Osteoblast (primary cell): Measurements from ENCODE around the gene SANBR. TPM values are rescaled to one million over a fixed set of nuclear protein-coding genes. Genes with fewer than 3 reads are reported as not detected.

ENCODE experiments used
- DNase-seq: peaks from one replicate; pipeline ENCODE4 v3.0.0; 2011; ENCODE audit warnings: low spot score, mixed read lengths; ENCODE audit not compliant: insufficient read length; ENCODE audit errors: missing footprints
- H2AFZ ChIP-seq: 2 replicates; pipeline ENCODE4 v1.6.0; 2011; ENCODE audit warnings: mild to moderate bottlenecking, low read length
- H3K27ac ChIP-seq: 2 replicates; pipeline ENCODE4 v1.5.1; 2011; ENCODE audit warnings: mild to moderate bottlenecking, low read depth, low read length, moderate library complexity
- H3K27me3 ChIP-seq: 2 replicates; pipeline ENCODE4 v1.6.0; 2012; ENCODE audit warnings: mild to moderate bottlenecking, control low read depth, inconsistent platforms, low read length, moderate library complexity; ENCODE audit not compliant: insufficient read depth
- H3K36me3 ChIP-seq: 2 replicates; pipeline ENCODE4 v1.5.1; 2011; ENCODE audit warnings: mild to moderate bottlenecking, low read length, control low read depth, moderate library complexity; ENCODE audit not compliant: insufficient read depth
- H3K4me1 ChIP-seq: 2 replicates; pipeline ENCODE4 v1.5.1; 2011; ENCODE audit warnings: mild to moderate bottlenecking, low read length, control low read depth, moderate library complexity; ENCODE audit not compliant: insufficient read depth
- H3K4me2 ChIP-seq: 2 replicates; pipeline ENCODE4 v1.6.0; 2011; ENCODE audit warnings: mild to moderate bottlenecking, low read length; ENCODE audit not compliant: insufficient read depth
- H3K4me3 ChIP-seq: fragments of 200-600 bp; sonication (generic); 3 replicates; pipeline ENCODE4 v1.5.1; 2012; ENCODE audit warnings: mild to moderate bottlenecking, low read length, inconsistent platforms; ENCODE audit not compliant: insufficient read depth
- H3K79me2 ChIP-seq: 2 replicates; pipeline ENCODE4 v1.6.0; 2012; ENCODE audit warnings: mild to moderate bottlenecking, low read length, control low read depth, inconsistent platforms; ENCODE audit not compliant: insufficient read depth
- H3K9me3 ChIP-seq: 2 replicates; pipeline ENCODE4 v1.5.1; 2011; ENCODE audit warnings: low read depth, low read length, control low read depth
- H4K20me1 ChIP-seq: 2 replicates; pipeline ENCODE4 v1.6.0; 2012; ENCODE audit warnings: mild to moderate bottlenecking, low read length, control low read depth; ENCODE audit not compliant: insufficient read depth
- total RNA-seq: library from RNA; depleted of rRNA; stranded (reverse); fragments of >200 nt; gene quantifications from 2 replicates; pipeline ENCODE4 v1.2.3, GENCODE V29; 2012
- TF ChIP-seq, protein P1 (sequence below): IDR thresholded peaks from 2 replicates; pipeline ENCODE4 v1.5.1; 2011; ENCODE audit warnings: mild to moderate bottlenecking, low read depth, low read length, moderate library complexity; ENCODE audit errors: extremely low read depth

SANBR gene
- total RNA-seq, 1 donor = 17.0 TPM

DNA sequence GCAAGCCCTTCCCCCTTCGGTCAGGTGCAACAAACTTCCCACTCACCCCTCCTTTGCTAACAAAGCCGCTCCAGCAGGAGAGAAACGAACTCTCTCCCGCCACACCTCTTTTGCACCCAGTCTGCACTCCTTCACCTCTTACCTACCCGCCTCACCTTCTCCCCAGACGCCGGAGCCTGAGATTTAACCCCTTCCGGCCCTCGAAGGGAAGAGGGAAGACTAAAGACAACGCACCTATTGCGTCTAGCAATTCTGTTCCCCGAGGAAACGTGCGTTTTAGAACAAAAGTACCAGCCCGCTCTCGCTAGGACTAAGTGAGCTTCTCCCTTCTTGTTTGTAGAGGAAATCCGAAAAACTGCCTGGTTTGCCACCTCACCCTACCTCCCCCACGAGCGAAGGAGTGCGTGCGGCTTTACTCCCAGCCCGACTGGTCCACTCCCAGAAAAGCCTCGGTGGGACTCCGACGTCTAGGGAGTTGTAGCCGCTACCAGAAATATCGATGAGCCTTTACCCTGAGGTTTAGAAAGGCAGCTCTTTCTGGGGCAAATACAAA, 48.6 kb upstream of the SANBR start:
- Histone ChIP-seq H3K4me3 (peak overlapping the region; percentile 81), H3K27ac (peak overlapping the region; percentile 79), H4K20me1 (peaks cover 4% of the 10 kb centered on the region), H2AFZ (peak overlapping the region; percentile 96), H3K79me2 (peaks cover 60% of the 10 kb centered on the region), H3K4me2 (peak overlapping the region; percentile 89), H3K27me3 (no peaks in the 10 kb centered on the region), H3K36me3 (peaks cover 8% of the 10 kb centered on the region), H3K9me3 (no peaks in the 10 kb centered on the region), H3K4me1 (peaks cover 13% of the 10 kb centered on the region)
- peak; percentile 82 for DNase-seq
- TF ChIP-seq, protein P1, sequence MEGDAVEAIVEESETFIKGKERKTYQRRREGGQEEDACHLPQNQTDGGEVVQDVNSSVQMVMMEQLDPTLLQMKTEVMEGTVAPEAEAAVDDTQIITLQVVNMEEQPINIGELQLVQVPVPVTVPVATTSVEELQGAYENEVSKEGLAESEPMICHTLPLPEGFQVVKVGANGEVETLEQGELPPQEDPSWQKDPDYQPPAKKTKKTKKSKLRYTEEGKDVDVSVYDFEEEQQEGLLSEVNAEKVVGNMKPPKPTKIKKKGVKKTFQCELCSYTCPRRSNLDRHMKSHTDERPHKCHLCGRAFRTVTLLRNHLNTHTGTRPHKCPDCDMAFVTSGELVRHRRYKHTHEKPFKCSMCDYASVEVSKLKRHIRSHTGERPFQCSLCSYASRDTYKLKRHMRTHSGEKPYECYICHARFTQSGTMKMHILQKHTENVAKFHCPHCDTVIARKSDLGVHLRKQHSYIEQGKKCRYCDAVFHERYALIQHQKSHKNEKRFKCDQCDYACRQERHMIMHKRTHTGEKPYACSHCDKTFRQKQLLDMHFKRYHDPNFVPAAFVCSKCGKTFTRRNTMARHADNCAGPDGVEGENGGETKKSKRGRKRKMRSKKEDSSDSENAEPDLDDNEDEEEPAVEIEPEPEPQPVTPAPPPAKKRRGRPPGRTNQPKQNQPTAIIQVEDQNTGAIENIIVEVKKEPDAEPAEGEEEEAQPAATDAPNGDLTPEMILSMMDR = no peak

DNA sequence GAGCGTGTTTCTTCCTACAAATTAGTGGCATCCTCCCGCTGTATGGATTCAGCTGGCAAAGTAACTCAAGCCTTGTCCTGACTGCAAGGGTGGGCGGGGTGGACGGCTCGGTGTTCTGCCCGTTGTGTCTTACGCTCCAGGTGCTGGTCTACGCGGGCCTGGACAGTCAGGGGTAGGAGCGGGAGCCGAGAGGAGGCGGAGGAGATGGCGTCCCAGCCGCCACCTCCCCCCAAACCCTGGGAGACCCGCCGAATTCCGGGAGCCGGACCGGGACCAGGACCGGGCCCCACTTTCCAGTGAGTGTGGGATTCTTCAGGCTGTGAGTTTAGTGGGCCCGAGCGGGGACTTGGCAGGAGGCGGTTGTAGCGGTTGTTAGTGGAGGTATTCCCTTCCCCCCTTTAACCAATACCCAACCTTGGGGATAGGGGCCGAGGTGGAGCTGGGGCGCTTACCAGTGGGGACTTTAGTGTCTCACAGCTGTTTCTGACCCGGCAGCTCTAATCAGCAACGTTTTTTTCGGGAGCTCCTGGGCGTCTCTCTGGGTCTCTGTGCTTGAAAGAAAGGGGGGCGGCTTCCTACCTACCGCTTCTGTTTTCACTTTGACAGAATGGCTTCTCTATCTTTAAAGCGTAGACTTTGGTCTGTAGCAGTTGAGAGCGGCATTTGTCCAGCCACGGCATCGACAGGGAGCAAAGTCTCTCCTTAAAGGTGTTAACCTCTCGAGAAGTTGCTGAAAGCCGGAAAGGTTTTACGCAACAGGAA, 47.9 kb upstream of the SANBR start, which contains the start of the genes PEX13 and PUS10:
PEX13 (plus strand) TSS at position 165 of the 762 bp plus-strand sequence; CDS start at position 205, 40 bp downstream.
PUS10 (minus strand) TSS at position 700 of the 762 bp plus-strand sequence. CDS start 6,365 bp downstream, outside the sequence.
- Histone ChIP-seq H3K9me3 (no peaks in the 10 kb centered on the region), H2AFZ (peak within 1 kb of the TSS; percentile 96), H3K4me3 (peak within 1 kb of the TSS; percentile 81), H3K79me2 (peaks cover 67% of the 10 kb centered on the region), H3K27me3 (no peaks in the 10 kb centered on the region), H3K4me2 (peak within 1 kb of the TSS; percentile 89), H3K36me3 (peaks cover 8% of the 10 kb centered on the region), H3K27ac (peak within 1 kb of the TSS; percentile 79), H4K20me1 (peaks cover 4% of the 10 kb centered on the region), H3K4me1 (peaks cover 11% of the 10 kb centered on the region)
- TF ChIP-seq, protein P1 = no peak
- peak; percentile 94 for DNase-seq

DNA sequence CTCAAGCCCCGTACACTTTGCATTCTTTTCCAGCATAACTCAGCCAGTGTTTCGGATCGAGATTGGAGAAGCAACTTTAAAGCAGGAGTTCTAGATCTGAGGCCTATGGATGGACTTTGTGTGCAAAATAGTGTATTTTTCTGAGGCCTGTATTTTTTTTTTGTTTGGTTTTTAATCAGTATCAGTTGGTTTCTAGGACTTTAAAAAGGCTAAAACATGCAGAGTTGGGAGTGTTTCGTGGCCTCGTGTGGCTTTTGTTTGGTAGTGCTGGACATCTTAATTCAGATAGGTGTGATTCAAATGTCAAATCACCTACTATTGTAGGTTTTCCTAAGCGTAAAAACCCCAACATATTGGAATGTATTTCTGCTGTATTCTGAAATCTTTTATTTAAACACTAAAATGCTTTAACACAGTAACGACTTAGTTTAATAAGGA, 47.3 kb upstream of the SANBR start:
- Histone ChIP-seq H3K79me2 (peaks cover 73% of the 10 kb centered on the region), H3K27ac (peak overlapping the region; percentile 79), H3K4me1 (peaks cover 11% of the 10 kb centered on the region), H3K36me3 (peaks cover 8% of the 10 kb centered on the region), H3K4me3 (peak overlapping the region; percentile 81), H3K27me3 (no peaks in the 10 kb centered on the region), H2AFZ (peak overlapping the region; percentile 96), H3K4me2 (peak overlapping the region; percentile 89), H4K20me1 (peaks cover 4% of the 10 kb centered on the region), H3K9me3 (no peaks in the 10 kb centered on the region)
- no peak for DNase-seq
- TF ChIP-seq, protein P1 = no peak

DNA sequence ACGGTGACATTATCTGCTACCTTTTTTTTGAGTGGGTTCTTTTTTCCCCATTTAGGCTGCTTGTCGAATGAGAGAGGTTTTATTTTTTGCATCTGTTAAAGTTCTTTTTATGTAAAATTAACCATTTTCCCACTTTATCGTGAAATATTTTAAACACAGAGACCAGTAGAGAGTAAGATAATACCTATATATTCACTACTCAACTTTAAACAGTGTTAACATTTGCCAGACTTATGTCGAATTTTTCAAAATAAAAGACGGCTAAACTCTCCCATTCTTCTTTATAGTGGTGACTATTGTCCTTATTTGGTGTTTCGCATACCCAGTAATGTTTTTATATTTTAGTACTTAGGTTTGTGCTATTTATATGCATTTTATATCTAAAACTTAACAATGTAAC, 46.9 kb upstream of the SANBR start:
- H3K36me3 ChIP-seq = peaks cover 8% of the 10 kb centered on the region
- H3K4me1 ChIP-seq = peaks cover 11% of the 10 kb centered on the region
- H2AFZ ChIP-seq = no peak overlapping the region
- H4K20me1 ChIP-seq = peaks cover 4% of the 10 kb centered on the region
- TF ChIP-seq, protein P1 = no peak
- H3K27ac ChIP-seq = no peak overlapping the region
- H3K27me3 ChIP-seq = no peaks in the 10 kb centered on the region
- H3K79me2 ChIP-seq = peaks cover 78% of the 10 kb centered on the region
- DNase-seq = no peak
- H3K4me2 ChIP-seq = peak overlapping the region; percentile 89
- no peaks in the 10 kb centered on the region for H3K9me3 ChIP-seq
- peak overlapping the region; percentile 81 for H3K4me3 ChIP-seq
